ENCODE data around the gene TMEM144. TPM values are rescaled to one million over a fixed set of nuclear protein-coding genes. Genes with fewer than 3 reads are reported as not detected.
A peak's percentile ranks its signal among the peaks of the same experiment; 100 is the strongest.

The TMEM144 gene
- total RNA-seq, 1 donor, result 8.0 TPM

GRCh38 chr4:158181906-158182305 lies 28.4 kb upstream of the TMEM144 start:
- Histone ChIP-seq H2AFZ (ENCODE audit: low read length) (peak overlapping the region; percentile 78), H3K4me3 (ENCODE audit: insufficient read depth, low read length) (no peak overlapping the region), H3K4me2 (ENCODE audit: insufficient read depth, low read length) (peak overlapping the region; percentile 50), H3K9me3 (ENCODE audit: low read depth, low read length) (no peaks in the 10 kb centered on the region), H4K20me1 (ENCODE audit: insufficient read depth, low read length) (no peaks in the 10 kb centered on the region), H3K79me2 (ENCODE audit: insufficient read depth, low read length) (no peaks in the 10 kb centered on the region), H3K27me3 (ENCODE audit: insufficient read depth, low read length) (no peaks in the 10 kb centered on the region), H3K27ac (ENCODE audit: low read depth, low read length) (no peak overlapping the region), H3K4me1 (ENCODE audit: insufficient read depth, low read length) (no peaks in the 10 kb centered on the region), H3K36me3 (ENCODE audit: insufficient read depth, low read length) (no peaks in the 10 kb centered on the region)
- no peak for TF ChIP-seq CTCF (IDR thresholded peaks at IDR 0.05; ENCODE audit: extremely low read depth, low read depth, low read length)
- no peak for DNase-seq (ENCODE audit: insufficient read length, low spot score, missing footprints)

- H3K9me3 ChIP-seq (ENCODE audit: low read depth, low read length), result no peaks in the 10 kb centered on the region
- H2AFZ ChIP-seq (ENCODE audit: low read length), result peak overlapping the region; percentile 42
- no peak overlapping the region for H3K27ac ChIP-seq (ENCODE audit: low read depth, low read length)
- no peaks in the 10 kb centered on the region for H4K20me1 ChIP-seq (ENCODE audit: insufficient read depth, low read length)
- H3K4me3 ChIP-seq (ENCODE audit: insufficient read depth, low read length), result peak overlapping the region; percentile 38
- no peaks in the 10 kb centered on the region for H3K36me3 ChIP-seq (ENCODE audit: insufficient read depth, low read length)
- no peaks in the 10 kb centered on the region for H3K79me2 ChIP-seq (ENCODE audit: insufficient read depth, low read length)
- peak overlapping the region; percentile 50 for H3K4me2 ChIP-seq (ENCODE audit: insufficient read depth, low read length)
- H3K4me1 ChIP-seq (ENCODE audit: insufficient read depth, low read length), result no peaks in the 10 kb centered on the region
- TF ChIP-seq CTCF (IDR thresholded peaks at IDR 0.05; ENCODE audit: extremely low read depth, low read depth, low read length), result no peak
- H3K27me3 ChIP-seq (ENCODE audit: insufficient read depth, low read length), result no peaks in the 10 kb centered on the region
- DNase-seq (ENCODE audit: insufficient read length, low spot score, missing footprints), result no peak
Measured at GRCh38 chr4:158182736-158183135, 27.6 kb upstream of the TMEM144 start.

GRCh38 chr4:158186815-158187214 lies 23.5 kb upstream of the TMEM144 start:
- H3K27ac ChIP-seq (ENCODE audit: low read depth, low read length), result no peak overlapping the region
- H3K4me3 ChIP-seq (ENCODE audit: insufficient read depth, low read length), result no peak overlapping the region
- no peaks in the 10 kb centered on the region for H3K36me3 ChIP-seq (ENCODE audit: insufficient read depth, low read length)
- TF ChIP-seq CTCF (IDR thresholded peaks at IDR 0.05; ENCODE audit: extremely low read depth, low read depth, low read length), result no peak
- H3K27me3 ChIP-seq (ENCODE audit: insufficient read depth, low read length), result no peaks in the 10 kb centered on the region
- no peaks in the 10 kb centered on the region for H3K9me3 ChIP-seq (ENCODE audit: low read depth, low read length)
- no peaks in the 10 kb centered on the region for H3K79me2 ChIP-seq (ENCODE audit: insufficient read depth, low read length)
- H4K20me1 ChIP-seq (ENCODE audit: insufficient read depth, low read length), result no peaks in the 10 kb centered on the region
- no peak overlapping the region for H2AFZ ChIP-seq (ENCODE audit: low read length)
- no peak overlapping the region for H3K4me2 ChIP-seq (ENCODE audit: insufficient read depth, low read length)
- DNase-seq (ENCODE audit: insufficient read length, low spot score, missing footprints), result no peak
- H3K4me1 ChIP-seq (ENCODE audit: insufficient read depth, low read length), result no peaks in the 10 kb centered on the region

- Histone ChIP-seq H4K20me1 (ENCODE audit: insufficient read depth, low read length) (no peaks in the 10 kb centered on the region), H3K4me2 (ENCODE audit: insufficient read depth, low read length) (no peak overlapping the region), H3K36me3 (ENCODE audit: insufficient read depth, low read length) (no peaks in the 10 kb centered on the region), H3K4me3 (ENCODE audit: insufficient read depth, low read length) (no peak overlapping the region), H3K9me3 (ENCODE audit: low read depth, low read length) (no peaks in the 10 kb centered on the region), H3K4me1 (ENCODE audit: insufficient read depth, low read length) (no peaks in the 10 kb centered on the region), H3K79me2 (ENCODE audit: insufficient read depth, low read length) (no peaks in the 10 kb centered on the region), H2AFZ (ENCODE audit: low read length) (no peak overlapping the region), H3K27ac (ENCODE audit: low read depth, low read length) (no peak overlapping the region), H3K27me3 (ENCODE audit: insufficient read depth, low read length) (no peaks in the 10 kb centered on the region)
- DNase-seq (ENCODE audit: insufficient read length, low spot score, missing footprints), result no peak
- no peak for TF ChIP-seq CTCF (IDR thresholded peaks at IDR 0.05; ENCODE audit: extremely low read depth, low read depth, low read length)
Measured at GRCh38 chr4:158189422-158189821, 20.9 kb upstream of the TMEM144 start.

All from osteoblast (primary cell).